ENCODE data around the gene FAM117A. TPM values are rescaled to one million over a fixed set of nuclear protein-coding genes. Genes with fewer than 3 reads are reported as not detected.

The FAM117A gene
- total RNA-seq, 1 experiment from 2014 or later = 26.2 TPM

- TF ChIP-seq, protein P1, sequence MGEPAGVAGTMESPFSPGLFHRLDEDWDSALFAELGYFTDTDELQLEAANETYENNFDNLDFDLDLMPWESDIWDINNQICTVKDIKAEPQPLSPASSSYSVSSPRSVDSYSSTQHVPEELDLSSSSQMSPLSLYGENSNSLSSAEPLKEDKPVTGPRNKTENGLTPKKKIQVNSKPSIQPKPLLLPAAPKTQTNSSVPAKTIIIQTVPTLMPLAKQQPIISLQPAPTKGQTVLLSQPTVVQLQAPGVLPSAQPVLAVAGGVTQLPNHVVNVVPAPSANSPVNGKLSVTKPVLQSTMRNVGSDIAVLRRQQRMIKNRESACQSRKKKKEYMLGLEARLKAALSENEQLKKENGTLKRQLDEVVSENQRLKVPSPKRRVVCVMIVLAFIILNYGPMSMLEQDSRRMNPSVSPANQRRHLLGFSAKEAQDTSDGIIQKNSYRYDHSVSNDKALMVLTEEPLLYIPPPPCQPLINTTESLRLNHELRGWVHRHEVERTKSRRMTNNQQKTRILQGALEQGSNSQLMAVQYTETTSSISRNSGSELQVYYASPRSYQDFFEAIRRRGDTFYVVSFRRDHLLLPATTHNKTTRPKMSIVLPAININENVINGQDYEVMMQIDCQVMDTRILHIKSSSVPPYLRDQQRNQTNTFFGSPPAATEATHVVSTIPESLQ (CRISPR knock-in tag; IDR thresholded peaks at IDR 0.05) = no peak
- TF ChIP-seq CBFB (CRISPR knock-in tag; IDR thresholded peaks at IDR 0.05; ENCODE audit: low read depth) = no peak
- TF ChIP-seq, protein P2, sequence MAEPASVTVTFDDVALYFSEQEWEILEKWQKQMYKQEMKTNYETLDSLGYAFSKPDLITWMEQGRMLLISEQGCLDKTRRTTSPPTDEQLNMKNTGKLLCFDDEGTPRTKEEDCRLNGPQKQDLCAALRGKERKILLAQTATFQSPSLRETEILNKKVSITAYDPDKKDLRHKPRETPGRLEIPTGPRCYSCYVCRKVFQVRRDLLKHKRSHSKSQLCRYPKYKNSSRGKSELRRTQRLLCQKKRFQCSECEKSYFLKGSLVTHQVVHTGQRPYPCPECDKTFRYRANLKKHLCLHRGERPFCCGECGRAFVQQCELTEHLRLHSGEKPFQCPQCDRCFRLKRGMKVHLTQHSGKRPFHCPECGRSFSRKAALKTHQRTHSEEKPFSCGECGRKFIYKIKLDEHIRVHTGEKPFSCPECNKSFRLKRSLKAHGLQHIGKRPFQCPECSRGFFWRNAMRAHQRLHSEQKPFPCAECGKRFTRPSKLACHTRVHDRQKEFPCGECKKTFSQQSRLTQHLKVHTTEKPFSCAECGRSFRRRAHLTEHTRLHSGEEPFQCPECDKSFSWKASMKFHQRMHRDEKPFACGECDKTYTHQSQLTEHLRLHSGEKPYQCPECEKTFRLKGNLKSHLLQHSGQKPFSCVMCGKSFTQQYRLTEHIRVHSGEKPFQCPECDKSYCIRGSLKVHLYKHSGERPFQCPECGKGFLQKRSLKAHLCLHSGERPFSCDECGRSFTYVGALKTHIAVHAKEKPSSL (CRISPR knock-in tag; conservative IDR thresholded peaks at IDR 0.05) = no peak
Measured at GRCh38 chr17:49757151-49757777, 6.7 kb downstream of the FAM117A start (continued).

DNA sequence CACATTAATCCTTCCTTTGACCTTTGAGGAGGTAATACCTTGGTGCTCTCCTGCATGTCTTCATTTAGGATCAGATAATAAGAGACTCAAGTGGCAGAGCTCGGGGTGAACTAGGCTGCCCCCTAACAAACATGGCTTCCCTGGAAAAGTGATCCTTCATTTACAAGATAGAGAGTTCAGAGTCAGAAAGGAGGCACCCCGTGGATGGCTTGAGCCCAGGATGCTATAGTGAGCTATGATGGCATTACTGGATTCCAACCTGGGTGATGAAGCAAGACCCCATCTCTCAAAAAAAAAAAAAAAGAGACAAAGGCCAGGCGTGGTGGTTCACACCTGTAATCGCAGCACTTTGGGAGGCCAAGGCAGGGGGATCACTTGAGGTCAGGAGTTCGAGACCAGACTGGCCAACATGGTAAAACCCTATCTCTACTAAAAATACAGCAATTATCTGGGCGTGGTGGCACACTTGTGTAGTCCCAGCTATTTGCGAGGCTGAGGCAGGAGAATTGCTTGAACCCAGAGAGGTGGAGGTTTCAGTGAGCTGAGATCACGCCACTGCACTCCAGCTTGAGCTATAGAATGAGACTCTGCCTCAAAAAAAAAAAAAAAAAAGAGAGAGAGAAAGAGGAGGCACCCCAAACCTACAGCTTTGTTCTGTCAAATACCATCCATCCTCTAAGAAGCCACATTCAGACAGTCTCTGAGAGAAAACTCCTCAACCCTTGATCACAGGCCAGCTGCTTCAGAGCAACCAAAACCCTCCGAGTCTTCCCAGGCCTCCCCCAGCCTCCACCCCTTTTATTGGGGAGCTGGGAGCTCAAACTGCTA lies 7.4 kb downstream of the FAM117A start:
- peaks cover 9% of the 10 kb centered on the region for H3K36me3 Mint-ChIP-seq
- 0 out of 2 replicates have a peak overlapping the region, but pooled peaks have one; percentile 41 for H3K27ac Mint-ChIP-seq
- H3K9me3 Mint-ChIP-seq = no peaks in the 10 kb centered on the region
- DNase-seq (ENCODE audit: low spot score) = no peak
- no peak for ATAC-seq
- ChIA-PET CTCF (interaction anchor here (0.6 to 1.5 kb wide), 5 partner anchors 8 to 338 kb away, joined by 3 to 4 read pairs (median 3); partner anchors contain the start of genes FAM117A and SLC35B1), POLR2A (interaction anchor here (0.6 to 1.5 kb wide), 3 partner anchors 8 to 130 kb away, joined by 3 to 4 read pairs (median 3); partner anchors contain the start of gene FAM117A)
- H3K4me1 Mint-ChIP-seq = peaks cover 46% of the 10 kb centered on the region
- H3K4me3 Mint-ChIP-seq = no peak overlapping the region
- no peaks in the 10 kb centered on the region for H3K27me3 Mint-ChIP-seq (ENCODE audit: low read depth)
- TF ChIP-seq, protein P3, sequence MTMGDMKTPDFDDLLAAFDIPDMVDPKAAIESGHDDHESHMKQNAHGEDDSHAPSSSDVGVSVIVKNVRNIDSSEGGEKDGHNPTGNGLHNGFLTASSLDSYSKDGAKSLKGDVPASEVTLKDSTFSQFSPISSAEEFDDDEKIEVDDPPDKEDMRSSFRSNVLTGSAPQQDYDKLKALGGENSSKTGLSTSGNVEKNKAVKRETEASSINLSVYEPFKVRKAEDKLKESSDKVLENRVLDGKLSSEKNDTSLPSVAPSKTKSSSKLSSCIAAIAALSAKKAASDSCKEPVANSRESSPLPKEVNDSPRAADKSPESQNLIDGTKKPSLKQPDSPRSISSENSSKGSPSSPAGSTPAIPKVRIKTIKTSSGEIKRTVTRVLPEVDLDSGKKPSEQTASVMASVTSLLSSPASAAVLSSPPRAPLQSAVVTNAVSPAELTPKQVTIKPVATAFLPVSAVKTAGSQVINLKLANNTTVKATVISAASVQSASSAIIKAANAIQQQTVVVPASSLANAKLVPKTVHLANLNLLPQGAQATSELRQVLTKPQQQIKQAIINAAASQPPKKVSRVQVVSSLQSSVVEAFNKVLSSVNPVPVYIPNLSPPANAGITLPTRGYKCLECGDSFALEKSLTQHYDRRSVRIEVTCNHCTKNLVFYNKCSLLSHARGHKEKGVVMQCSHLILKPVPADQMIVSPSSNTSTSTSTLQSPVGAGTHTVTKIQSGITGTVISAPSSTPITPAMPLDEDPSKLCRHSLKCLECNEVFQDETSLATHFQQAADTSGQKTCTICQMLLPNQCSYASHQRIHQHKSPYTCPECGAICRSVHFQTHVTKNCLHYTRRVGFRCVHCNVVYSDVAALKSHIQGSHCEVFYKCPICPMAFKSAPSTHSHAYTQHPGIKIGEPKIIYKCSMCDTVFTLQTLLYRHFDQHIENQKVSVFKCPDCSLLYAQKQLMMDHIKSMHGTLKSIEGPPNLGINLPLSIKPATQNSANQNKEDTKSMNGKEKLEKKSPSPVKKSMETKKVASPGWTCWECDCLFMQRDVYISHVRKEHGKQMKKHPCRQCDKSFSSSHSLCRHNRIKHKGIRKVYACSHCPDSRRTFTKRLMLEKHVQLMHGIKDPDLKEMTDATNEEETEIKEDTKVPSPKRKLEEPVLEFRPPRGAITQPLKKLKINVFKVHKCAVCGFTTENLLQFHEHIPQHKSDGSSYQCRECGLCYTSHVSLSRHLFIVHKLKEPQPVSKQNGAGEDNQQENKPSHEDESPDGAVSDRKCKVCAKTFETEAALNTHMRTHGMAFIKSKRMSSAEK (CRISPR knock-in tag; IDR thresholded peaks at IDR 0.05; ENCODE audit: borderline replicate concordance) = no peak
- no peak for TF ChIP-seq JAZF1 (CRISPR knock-in tag; IDR thresholded peaks at IDR 0.05)
- TF ChIP-seq GABPB1 (CRISPR knock-in tag; IDR thresholded peaks at IDR 0.05) = no peak
- no peak for TF ChIP-seq EMX1 (CRISPR knock-in tag; IDR thresholded peaks at IDR 0.05)

GRCh38 chr17:49755663-49756283 lies 8.2 kb downstream of the FAM117A start:
- POLR2A ChIA-PET = interaction anchor here (1.1 to 1.5 kb wide), 2 partner anchors 8 to 12 kb away, joined by 3 to 4 read pairs; partner anchors contain the start of gene FAM117A
- Mint-ChIP-seq H3K4me1 (peaks cover 41% of the 10 kb centered on the region), H3K27me3 (ENCODE audit: low read depth) (no peaks in the 10 kb centered on the region), H3K27ac (peak overlapping the region; percentile 41; the same call in 1 of the 2 replicates), H3K9me3 (no peaks in the 10 kb centered on the region), H3K36me3 (peaks cover 9% of the 10 kb centered on the region), H3K4me3 (no peak overlapping the region)
- no peak for ATAC-seq
- no peak for DNase-seq (ENCODE audit: low spot score)
- CTCF ChIA-PET = interaction anchor here (0.6 to 1.4 kb wide), 3 partner anchors 8 to 339 kb away, joined by 3 read pairs; partner anchors contain the start of gene FAM117A
- TF ChIP-seq NR1H2 (CRISPR knock-in tag; IDR thresholded peaks at IDR 0.05) (no peak), AR (CRISPR knock-in tag; IDR thresholded peaks at IDR 0.05) (no peak), NR3C1 (CRISPR knock-in tag; conservative IDR thresholded peaks at IDR 0.05; ENCODE audit: low read depth) (no peak), GTF2I (CRISPR knock-in tag; conservative IDR thresholded peaks at IDR 0.05) (no peak), TP53 (CRISPR knock-in tag; IDR thresholded peaks at IDR 0.05) (no peak), AFF4 (CRISPR knock-in tag; IDR thresholded peaks at IDR 0.05; ENCODE audit: borderline replicate concordance) (no peak), SOX15 (CRISPR knock-in tag; IDR thresholded peaks at IDR 0.05) (no peak)
